HCEC 1CT (cell line): ENCODE results near the gene ZEB1.

Source experiments
- DNase-seq: peaks from one replicate; pipeline ENCODE4 v3.0.0-alpha.2; 2017

Gene ZEB1

DNA sequence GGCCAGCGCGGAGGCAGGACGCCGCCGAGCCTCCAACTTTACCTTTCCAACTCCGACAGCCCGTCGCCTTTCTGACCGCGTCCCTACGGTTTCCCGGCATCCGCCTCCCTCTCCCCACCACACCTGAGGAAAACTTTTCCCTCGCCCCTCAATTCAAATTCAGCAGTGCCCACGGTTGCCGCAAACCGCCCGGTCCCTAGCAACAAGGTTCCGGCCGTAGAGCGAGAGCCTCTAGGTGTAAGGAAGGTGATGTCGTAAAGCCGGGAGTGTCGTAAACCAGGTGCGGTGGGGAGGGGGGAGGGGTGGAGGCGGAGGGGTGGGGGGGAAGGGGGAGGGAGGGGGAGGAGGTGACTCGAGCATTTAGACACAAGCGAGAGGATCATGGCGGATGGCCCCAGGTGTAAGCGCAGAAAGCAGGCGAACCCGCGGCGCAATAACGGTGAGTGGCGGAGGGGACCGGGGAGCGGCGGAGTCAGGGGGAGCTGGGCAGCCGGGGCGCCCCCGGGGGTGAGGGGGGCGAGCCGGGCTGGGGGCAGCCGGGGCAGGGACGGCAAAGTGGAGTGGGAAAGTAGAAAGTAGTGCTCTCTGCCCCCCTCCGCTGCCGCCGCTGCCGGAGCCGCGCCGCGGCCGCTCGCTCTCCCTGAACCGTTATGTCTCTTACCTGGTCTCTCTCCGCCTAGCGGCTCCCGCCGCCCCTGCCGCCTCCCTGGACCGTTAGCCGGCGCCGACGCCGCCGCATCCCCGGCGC lies at the start of gene ZEB1:
TSS of gene ZEB1 (plus strand) at position 363 of the 748 bp plus-strand sequence. CDS start at position 382, 19 bp downstream.
- peak; percentile 91 for DNase-seq

DNA sequence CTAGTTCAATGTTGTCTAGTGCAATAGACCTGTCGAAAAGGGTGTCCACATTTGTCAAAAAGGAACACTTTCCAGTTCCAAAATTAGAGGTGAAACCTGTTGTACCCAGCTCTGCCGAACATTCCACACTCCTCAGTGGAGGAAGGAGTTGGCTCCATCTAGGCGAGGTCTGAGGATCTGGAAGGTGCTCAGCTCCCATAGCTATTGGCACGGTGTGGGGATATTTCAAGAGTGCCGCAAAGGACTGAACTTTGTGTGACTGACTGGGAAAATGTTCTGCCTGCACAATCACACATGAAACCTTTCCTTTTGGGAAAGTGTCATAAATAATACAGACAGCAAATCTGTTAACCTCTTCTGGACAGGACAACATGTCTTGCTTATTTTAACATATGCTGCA lies 48.1 kb upstream of the ZEB1 start:
- DNase-seq = no peak

DNA sequence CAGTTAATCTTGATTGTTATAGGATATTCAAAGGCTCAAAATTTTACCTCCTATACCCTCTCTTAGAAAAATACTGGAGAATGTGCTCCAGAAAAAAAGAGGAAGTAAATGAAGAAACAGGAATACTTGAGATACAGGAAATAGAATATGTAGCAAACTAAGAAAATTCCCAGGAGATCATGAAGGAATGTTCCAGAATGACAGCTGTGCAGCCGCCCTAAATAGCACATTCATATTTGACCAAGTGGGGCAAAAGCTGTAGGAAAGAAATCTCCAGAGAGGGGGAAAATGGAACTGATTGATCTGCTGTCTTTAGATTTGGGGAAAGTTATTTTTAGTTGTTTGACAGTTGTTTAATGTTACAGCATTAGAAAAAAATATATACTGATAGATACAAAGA lies 46.2 kb upstream of the ZEB1 start:
- DNase-seq = no peak

DNA sequence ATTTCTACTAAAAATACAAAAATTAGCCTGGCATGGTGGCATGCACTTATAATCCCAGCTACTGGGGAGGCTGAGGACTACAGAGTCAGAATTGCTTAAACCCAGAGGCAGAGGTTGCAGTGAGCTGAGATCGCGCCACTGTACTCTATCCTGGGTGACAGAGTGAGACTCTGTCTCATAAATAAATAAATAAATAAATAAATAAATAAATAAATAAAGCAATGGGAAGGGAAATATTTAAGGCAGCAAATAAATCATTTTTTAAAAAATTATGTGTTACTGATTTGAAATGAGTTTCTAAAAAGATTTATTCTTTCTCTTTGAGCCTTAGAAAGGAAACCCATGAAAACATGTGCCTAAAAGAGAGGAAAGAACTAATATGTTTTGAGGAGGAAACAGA lies 45.2 kb upstream of the ZEB1 start:
- DNase-seq = no peak

DNA sequence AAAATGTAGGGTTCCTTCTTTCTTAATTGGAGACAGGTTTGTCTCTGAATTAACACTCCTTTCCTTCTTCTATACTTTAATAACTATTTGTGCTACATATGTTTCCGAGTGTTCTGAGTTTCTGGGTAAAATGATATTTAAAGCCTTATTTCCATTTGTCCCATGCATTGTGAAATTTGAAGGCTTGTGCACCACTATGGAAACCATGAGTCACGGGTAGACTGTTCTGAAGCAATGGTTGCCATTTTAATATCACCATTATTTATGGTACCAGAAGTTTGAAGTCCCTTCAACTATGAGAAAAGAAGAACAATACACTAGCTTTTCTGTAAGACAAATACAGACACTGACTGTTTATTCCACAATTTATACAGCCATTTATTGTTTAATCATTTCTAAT lies 44.7 kb upstream of the ZEB1 start:
- peak; percentile 43 for DNase-seq

DNA sequence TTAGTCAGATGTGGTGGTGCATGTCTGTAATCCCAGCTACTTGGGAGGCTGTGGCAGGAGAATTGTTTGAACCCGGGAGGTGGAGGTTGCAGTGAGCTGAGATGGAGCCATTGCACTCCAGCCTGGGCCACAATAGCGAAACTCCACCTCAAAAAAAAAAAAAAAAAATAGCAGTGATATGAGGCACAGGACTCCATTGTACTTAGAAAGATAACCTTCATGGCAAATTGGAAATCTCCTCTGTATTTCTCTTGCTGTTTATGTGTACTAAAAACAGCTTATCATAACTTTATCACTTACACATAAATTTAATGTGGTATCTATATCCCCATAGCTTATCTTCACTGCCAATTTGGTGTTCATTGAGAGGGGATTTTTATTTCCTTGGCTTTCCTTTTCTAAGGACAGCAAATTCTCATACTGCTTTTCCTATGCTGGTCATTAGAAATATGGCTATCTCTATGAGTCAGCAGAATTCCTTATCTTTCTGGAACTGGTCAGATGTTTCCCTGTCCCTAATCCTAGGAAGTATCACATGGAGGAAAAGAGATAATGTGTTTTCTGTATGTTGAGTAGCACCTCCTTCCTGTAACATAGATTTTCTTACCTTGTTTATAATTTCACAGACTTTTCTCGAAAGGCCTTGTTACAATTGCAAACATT lies 40.6 kb upstream of the ZEB1 start:
- no peak for DNase-seq

DNA sequence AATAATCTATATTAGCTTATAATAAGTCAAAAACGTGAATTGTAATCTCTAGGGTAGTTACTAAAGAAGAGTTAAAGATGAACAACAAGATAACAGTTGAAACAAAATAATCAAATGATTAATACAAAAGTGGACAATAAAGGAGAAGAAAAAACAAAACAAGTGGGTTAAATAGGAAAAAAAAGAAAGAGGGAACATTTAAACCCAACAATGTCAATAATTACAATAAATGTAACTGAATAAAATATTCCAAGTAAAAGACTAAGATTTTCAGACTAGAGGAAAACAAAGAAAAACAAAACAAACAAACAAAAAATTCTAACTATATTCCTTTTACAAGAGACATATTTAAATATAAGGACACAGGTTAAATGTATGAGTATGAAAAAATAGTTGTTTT lies 38.0 kb upstream of the ZEB1 start:
- no peak for DNase-seq

DNA sequence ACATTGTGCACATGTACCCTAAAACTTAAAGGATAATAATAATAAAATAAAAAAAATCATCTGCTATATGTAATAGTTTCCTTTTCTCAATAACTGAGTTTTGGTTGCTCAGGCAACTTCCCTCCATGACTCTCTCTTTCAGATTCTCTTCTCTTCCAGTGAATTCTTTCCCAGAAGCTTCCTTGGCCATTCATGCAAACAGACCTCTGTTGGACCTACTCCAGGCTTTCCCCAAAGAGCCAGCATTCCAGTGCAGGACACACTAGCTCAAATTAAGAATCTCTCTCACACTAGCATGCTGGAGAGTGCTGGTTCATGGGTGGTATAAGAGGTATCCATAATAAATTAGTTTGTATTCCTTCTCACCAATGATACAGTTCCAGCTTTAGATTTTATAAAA lies 31.0 kb upstream of the ZEB1 start:
- DNase-seq = no peak

DNA sequence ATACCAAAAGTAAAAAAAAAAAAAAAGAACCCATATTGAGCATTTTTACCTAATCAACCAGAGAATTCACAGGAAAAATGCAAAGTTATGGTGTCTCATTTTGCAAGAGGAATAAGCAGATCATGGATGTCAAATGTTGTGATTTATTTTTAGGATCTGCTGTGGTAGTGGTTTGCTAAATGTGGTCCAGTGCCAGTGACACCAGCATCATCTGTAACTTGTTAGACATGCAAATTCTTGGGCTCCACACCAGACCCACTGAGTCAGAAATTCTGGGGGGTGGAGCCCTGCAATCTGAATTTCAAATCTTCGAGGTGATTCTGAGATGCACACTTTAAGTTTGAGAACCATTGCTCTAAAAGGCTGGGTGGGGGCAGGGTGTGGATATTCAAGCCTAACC lies 30.1 kb upstream of the ZEB1 start:
- peak; percentile 32 for DNase-seq

DNA sequence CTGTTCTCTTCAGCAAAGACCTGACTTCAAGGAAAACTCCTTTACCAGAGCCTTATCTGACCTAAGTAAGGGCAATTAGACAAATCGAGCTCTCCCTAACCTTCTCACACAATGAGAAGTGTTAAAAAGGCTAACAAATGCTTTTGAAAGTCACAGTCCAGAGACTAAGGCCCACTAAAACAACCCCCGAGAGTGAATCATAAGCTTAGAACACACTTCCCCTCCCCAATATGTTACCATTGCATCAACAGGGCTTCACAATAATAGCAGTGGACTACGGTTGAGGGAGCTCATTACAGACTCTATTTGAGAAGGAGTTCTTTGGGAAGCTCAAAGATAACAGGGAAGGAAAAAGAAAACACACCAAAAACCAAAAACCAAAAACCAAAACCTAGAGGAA lies 28.6 kb upstream of the ZEB1 start:
- no peak for DNase-seq

DNA sequence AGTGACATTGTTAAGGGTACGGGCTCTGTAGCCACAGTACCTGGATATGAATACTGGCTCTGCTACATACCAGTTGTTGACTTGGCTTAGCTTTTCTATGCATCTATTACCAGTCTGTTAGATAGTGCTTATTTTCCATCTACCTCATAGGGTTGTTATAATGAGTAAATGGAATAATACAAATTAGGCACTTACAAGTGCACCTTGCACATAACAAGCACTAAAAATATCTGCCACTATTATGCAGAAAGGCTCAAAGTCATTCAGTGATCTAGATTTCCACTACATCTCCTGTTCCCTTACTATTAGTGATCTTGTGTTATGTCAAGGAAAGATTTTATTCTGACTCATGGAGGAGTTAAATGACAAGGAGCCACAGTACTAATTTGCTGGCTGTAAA lies 27.9 kb upstream of the ZEB1 start:
- no peak for DNase-seq

DNA sequence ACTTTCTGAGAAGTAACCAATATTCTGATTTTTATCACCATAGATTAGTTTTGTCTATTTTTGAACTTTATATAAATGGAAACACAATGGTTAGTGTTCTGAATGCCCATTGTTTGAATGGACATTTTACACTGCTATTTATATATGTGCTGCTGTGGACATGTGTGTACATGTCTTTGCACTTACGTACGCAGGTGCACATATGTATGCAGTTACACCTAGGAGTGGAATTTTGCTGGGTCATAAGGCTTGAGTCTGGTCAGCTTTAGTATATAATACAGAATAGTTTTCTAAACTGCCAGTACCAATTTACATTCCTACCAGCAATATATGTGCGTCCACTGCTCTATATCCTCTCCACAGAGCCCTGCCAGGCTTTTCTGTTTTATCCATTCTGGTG lies 24.5 kb upstream of the ZEB1 start:
- DNase-seq = no peak

DNA sequence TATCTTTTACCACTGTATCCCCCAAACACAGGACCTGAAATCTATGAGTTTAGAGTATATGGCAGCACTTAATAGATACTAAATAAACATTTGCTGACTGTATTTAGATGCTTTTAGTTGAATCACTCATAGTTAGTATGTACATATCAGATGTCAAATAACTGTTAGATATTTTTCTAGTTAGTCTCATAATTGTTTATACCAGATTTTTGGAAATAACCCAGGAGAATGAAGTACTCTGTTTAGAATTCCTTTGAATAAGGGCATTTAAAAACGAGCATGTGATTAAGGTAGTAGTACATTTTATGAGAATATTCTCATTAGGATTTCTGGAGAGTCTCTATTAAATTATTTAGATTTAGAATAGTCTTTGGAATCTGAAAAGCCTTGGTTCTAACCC lies 22.3 kb upstream of the ZEB1 start:
- peak; percentile 82 for DNase-seq

DNA sequence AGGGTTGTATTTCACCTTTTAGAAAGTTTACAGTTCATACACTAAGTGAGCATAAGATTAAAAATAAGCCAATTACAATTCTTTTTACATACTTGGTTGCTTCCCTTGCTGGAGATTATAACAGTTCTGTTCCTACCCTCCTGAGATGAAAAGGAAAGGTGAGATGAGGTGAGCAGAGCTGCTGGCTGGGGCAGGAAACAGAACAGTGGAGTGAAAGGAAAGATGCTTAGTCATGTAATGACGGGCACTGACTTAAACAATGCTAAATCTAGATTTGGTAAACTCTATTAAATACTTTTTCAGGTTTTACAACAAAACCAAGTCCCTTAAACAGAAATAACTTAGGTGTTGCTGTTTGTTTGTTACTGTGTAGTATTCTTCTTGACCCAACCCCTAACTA lies 19.9 kb upstream of the ZEB1 start:
- peak; percentile 22 for DNase-seq

DNA sequence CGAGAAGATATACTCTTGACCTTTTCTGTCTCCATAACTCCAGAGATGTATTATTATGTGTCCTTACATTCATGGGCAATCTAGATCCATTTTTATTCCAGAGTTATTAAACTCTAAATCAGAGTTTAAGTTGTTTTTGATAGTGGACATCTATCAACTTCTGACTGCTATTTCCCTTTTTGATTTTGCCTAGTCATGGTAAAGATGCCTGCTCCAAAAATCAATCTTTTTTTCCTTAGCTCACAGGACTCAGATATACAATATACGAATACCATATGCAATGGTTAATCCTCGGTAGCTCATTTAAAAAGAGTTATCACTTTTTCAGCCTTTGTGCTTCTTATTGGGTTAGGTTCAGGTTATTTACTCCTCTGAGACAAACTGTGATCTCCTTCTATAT lies 15.8 kb upstream of the ZEB1 start:
- DNase-seq = no peak

DNA sequence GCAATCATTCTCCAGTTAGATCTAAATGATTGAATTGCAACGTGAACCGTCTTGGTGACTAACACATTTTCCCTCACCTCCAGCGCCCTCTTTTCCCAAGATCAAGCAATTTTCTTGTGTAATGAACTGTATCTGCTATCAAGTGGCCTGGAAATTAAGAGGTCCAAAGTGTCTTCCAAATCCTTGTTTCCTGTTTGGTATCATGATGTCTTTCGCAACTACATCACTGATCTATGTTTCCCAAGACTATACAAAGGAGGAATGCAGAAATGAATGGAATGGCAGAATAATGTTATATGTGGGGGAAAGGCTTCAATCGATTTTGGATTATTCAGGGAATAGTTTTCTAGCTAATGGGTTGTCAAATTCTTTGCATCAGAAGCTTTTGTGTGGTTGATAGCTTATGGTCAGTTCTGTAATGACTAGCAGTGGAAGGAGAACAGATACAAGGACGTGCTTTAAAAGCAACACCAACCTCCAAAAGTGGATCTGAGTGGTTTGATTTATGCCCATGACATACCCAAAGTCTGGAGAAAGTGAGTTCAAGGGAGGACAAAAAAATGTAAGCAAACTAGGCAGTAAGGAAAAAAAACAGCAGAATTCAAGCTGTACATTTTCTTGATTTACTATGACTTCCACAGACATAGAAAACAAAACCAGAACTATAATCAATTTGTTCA lies 14.6 kb upstream of the ZEB1 start:
- DNase-seq = peak; percentile 85

DNA sequence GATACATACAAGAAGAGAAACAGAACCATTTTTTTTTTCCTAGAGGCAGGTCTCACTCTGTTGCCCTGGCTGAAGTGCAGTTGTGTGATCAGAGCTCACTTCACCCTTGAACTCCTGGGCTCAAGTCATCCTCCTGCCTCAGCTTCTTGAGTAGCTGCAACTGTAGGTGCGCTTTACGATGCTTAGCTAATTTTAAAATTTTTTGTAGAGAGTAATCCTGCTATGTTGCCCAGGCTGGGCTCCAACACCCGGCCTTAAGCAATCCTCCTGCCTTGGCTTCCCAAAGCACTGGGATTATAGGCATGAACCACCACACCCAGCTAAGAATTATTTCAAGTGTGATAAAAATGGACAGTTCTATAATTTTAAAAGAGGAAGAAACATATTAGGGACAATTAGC lies 5.6 kb upstream of the ZEB1 start:
- no peak for DNase-seq

DNA sequence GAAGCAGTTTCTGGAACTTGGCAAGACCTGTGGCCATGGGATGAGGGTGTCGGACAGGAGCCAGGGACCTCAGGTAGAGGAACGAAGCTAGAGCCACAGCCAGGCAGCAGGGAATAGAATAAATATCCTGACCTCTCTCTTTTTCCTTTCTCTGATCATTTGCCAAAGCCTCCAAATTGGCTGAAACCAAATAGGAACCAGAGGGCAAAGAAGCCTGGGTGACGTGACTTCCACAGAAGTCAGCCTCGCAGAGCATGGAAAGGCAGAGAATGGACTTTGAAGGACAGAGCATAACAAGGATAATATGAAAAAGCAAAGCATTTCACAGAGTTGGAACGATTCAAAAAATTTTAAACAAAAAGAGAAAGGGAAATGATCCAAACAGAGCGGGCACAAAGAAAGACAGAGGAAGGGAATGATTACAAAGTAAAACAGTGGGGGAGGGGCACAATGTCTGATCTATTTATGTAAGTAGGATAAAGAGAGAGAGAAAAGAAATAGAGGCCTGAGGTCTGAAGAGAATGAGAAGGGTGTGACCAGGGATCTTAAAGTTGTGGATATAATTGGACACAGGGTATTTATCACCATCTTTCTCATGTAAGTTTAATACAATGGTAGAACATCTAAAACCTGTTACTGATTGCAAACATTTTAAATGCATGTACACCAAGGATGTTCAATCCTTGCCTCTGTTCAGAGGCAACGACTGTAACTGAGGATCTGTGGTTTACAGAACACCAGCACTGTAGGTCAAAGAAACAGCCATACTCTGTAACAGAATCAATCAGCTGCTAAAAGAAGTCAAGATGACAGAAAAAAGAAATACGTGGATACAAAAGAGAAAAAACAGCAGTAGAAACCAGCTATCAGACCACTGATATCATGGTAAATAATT lies 4.5 kb upstream of the ZEB1 start:
- DNase-seq = no peak

DNA sequence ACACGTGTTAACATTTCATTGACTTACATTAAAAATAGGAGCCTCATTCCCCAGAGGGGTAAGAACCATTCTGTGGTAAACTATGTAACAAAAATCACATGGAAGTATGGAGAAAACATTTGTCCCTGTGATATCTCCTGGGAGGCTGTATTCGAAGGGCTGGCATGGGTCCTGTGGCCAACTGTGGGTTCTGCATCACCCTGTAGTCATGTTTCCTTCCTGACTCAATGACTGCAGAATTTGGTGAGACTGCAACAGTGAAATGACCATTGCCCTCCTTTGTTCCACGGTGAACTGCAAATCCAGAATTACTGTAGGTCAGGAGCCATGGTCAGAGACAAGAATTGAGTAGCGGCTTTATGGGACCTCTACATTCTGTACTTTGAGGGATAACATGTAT lies 3.6 kb upstream of the ZEB1 start:
- DNase-seq = peak; percentile 88

DNA sequence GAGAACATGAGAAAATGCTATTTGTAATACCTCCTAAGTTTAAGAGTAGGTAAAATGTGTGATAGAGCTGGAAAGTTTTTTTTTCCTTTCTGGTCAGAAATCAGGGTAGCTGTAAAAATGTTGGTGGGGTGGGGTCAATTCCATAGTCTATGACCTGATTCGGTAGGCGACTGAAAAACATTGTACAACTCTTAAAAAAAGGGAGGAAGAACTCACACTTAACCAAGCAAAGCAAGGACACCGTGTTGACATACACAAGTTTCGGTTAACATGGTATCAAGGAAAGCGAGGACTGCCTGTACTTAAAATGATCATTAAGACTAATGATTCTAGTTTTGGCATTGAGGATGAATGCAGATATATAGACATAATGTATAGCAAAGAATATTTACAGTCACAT lies 1.8 kb upstream of the ZEB1 start:
- DNase-seq = no peak

DNA sequence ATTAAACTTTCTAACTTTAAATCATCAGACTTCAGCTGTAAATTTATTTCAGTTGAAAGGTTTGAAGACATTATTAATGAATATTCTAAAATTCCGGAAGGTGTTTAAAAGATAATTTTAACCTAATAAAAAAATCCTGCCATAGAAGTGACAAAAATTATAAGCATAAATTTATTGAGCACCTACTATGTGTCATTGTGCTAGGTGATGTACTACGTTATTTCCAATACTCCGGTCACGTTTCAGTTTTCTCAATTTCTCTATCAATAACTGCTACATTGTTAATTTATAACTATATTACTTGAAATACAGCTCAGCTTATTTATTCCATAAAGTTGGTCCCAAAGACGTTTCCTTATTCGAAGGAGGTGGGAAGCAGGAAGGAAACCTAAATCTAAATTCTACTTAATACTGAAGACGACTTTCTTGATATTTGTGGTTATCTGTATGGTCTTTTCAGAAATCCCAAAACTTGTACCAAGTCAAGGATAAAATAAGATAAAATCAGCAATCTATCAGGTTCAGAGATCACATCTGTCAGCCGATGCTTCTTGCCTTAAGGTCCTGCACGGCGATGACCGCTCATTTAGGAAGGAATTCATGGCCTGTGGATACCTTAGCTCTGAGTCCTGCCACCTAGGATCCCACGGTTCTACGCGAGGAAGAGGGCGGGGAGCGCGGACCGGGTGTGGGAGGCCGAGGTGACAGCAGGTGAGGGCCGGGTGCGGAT lies 1.2 kb upstream of the ZEB1 start:
- DNase-seq = no peak

DNA sequence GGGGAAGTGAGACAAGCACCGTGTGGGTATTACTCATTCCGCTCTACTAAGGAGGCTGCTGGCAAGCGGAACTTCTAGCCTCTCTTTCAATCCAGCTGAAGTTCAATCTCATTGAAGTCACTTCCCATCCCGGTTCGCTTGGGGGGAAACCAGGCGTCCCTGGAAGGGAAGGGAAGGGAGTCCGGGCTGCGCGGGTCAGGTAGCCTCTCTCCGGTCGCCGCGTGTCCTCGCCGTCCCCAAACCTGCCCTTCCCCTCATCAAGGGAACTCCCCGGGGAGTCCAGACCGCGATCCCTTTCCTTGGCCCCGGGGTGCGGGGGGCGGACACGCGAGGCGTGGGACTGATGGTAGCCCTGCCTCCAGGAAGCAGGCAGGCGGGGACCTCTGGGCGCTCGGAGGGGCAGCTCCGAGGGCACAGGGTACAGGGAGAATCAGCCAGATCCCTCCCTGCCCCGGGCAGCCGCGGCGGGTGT lies 598 bp upstream of the ZEB1 start:
- DNase-seq = peak; percentile 81
